GM12801 (cell line): Measurements from ENCODE around the gene CXCL11.

ENCODE experiments used
- TF ChIP-seq, protein P1 (sequence below): IDR thresholded peaks from one replicate; pipeline ENCODE4 v1.5.1; 2011; ENCODE audit warnings: control low read depth; ENCODE audit not compliant: insufficient read length; ENCODE audit errors: extremely low read depth

Gene CXCL11

DNA sequence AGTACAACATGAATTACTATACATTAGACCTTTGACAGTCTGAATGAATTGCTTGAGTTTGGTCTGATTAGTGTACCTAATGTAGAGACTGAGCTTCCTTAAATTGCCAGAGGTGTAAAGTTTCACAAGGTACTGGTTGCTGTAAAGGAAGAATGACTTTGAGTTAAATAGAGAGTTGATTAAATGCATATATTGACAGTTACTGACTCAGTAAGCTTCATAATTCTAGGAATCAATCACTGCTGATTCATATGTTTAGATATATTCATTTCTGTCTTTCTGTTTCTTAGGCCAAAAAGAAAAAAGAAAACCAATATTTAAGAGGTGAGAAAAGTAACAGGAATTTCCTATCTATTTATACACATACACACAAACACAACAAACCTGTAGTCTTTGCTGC lies 22.4 kb upstream of the CXCL11 start:
- TF ChIP-seq, protein P1, sequence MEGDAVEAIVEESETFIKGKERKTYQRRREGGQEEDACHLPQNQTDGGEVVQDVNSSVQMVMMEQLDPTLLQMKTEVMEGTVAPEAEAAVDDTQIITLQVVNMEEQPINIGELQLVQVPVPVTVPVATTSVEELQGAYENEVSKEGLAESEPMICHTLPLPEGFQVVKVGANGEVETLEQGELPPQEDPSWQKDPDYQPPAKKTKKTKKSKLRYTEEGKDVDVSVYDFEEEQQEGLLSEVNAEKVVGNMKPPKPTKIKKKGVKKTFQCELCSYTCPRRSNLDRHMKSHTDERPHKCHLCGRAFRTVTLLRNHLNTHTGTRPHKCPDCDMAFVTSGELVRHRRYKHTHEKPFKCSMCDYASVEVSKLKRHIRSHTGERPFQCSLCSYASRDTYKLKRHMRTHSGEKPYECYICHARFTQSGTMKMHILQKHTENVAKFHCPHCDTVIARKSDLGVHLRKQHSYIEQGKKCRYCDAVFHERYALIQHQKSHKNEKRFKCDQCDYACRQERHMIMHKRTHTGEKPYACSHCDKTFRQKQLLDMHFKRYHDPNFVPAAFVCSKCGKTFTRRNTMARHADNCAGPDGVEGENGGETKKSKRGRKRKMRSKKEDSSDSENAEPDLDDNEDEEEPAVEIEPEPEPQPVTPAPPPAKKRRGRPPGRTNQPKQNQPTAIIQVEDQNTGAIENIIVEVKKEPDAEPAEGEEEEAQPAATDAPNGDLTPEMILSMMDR, result no peak

DNA sequence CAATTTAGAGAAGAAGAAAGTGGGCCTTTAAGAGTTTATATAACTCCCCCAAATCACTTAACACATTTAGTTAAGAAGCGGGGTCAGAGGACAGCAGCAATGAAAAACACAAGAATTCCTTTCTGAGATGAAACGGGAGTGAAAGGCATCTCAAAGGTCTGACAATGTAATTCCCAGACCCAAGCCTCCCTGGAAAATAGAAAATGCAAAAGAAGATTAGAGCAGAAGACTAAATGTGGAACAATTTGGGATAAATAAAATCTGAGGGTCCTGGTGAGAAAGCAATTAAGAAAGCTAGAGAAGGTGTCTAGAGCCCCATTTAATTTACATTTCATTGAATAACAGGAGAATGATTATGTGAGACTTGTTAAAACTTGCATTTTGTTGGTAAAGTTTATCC lies 19.6 kb upstream of the CXCL11 start:
- TF ChIP-seq, protein P1, result no peak

GRCh38 chr4:76055016-76055415 lies 19.1 kb upstream of the CXCL11 start:
- TF ChIP-seq, protein P1, result no peak

DNA sequence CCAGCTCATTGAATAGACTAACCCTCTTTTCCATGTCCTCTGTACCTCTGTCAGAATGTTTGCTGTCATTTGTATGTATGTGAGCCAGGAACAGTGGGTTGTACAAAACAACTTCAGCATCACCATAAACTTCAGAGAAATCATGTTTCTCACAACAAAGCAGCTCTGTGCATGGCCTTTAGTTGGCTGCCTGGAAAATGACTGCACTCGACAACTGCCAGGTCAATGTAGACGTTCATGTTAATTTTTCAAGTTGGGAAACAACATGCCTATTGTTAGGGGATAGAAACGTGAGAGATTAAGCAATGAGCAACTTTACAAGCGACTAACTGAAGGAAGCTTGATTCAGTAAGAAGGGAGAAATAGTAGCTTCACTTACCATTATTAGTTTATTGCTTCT lies 17.9 kb upstream of the CXCL11 start:
- TF ChIP-seq, protein P1, result no peak

DNA sequence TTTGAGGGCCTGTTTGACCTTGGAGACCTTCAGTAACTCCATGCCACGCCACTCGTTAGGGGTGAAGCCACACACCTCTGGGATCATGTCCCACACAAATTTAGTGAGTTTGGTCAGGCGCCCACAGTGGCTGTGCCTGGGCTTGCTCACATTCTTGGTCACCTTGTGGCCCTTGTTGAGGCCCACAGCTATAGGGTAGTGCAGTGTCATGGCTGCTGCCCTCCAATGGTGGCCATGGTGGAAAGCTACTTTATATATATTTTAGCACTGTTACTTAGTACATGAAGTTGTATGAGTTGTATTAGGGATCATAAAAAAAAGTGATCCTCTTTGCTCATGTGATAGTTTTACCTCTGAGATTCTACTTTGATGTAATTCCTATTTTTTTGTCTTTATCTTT lies 985 bp upstream of the CXCL11 start:
- TF ChIP-seq, protein P1, result no peak

- TF ChIP-seq, protein P1, result no peak
These were observed 729 bp downstream of the CXCL11 start for GRCh38 chr4:76035141-76035540.

GRCh38 chr4:76029300-76029699 lies 6.6 kb downstream of the CXCL11 start:
- TF ChIP-seq, protein P1, result no peak

GRCh38 chr4:76028350-76028765 lies 7.5 kb downstream of the CXCL11 start:
- TF ChIP-seq, protein P1, result no peak
